A549 (cell line): ENCODE data around the gene SEMA5B. TPM values are rescaled to one million over a fixed set of nuclear protein-coding genes. Genes with fewer than 3 reads are reported as not detected.

Experiments used
- ATAC-seq, 2 experiments: fragments of 200-7000 bp in 1 of 2; fragments of >200 bp in 1 of 2; cut with Nextera tagmentation in 1 of 2; cut with Tn5 transposase in 1 of 2; 3 replicates each; pipeline versions ENCODE4 v1.8.0 to v1.9.1; 2018 to 2020; ENCODE audit warnings: mild to moderate bottlenecking in 1 of 2, moderate library complexity in 1 of 2
- CTCF ChIA-PET: fragments of 300-600 bp; sonication (Branson Sonifier 250); formaldehyde crosslinking; extraction: SDS; loops from one replicate; lab custom pipeline; 2021; ENCODE audit warnings: antibody characterized with exemption, inconsistent platforms; lab: Yijun Ruan, JAX
- POLR2A ChIA-PET: fragments of 350-600 bp; formaldehyde crosslinking; extraction: SDS; loops from one replicate; lab custom pipeline; 2021; ENCODE audit warnings: antibody characterized with exemption, inconsistent platforms; lab: Yijun Ruan, JAX
- DNase-seq, 2 experiments: peaks; one replicate each; pipeline versions ENCODE4 v3.0.0 to v3.0.0-alpha.2; 2011 to 2016; ENCODE audit warnings: low read depth in 1 of 2, low spot score in 1 of 2
- FAIRE-seq: peaks from 2 replicates; lab custom pipeline; 2011; peaks lifted over from hg19 to GRCh38; lab: Jason Lieb, UNC
- H3K27ac ChIP-seq, 2 experiments: fragments of >200 bp; sonication (Bioruptor Twin); formaldehyde crosslinking; 3 replicates each; pipeline ENCODE4 v1.5.1; 2016 to 2017
- H3K4me1 ChIP-seq: fragments of >200 bp; sonication (Bioruptor Twin); formaldehyde crosslinking; 3 replicates; pipeline ENCODE4 v1.6.1; 2016
- H3K4me2 ChIP-seq: fragments of >200 bp; sonication (Bioruptor Twin); formaldehyde crosslinking; 3 replicates; pipeline ENCODE4 v1.6.1; 2016
- H3K4me3 ChIP-seq: fragments of >200 bp; sonication (Bioruptor Twin); formaldehyde crosslinking; 3 replicates; pipeline ENCODE4 v1.5.1; 2016
- H3K9me3 ChIP-seq: fragments of >200 bp; sonication (Bioruptor Twin); formaldehyde crosslinking; 3 replicates; pipeline ENCODE4 v1.6.1; 2016
- BHLHE40 ChIP-seq: IDR thresholded peaks from 2 replicates; pipeline ENCODE4 v1.6.1; 2012; ENCODE audit warnings: low read depth, low read length, inconsistent platforms
- ELK1 ChIP-seq: fragments of 150-350 bp; IDR thresholded peaks from 2 replicates; pipeline ENCODE4 v1.6.1; 2014; ENCODE audit warnings: low read depth, mild to moderate bottlenecking, low read length
- ESRRA ChIP-seq: fragments of 150-350 bp; IDR thresholded peaks from 2 replicates; pipeline ENCODE4 v1.6.1; 2014; ENCODE audit warnings: mild to moderate bottlenecking, low read length, borderline replicate concordance
- FOSB ChIP-seq: fragments of 250-450 bp; sonication (Bioruptor Pico); IDR thresholded peaks from 2 replicates; pipeline ENCODE4 v1.5.0; 2020; ENCODE audit warnings: mild to moderate bottlenecking, moderate library complexity
- HDAC2 ChIP-seq: fragments of 200-600 bp; sonication (generic); IDR thresholded peaks from 2 replicates; pipeline ENCODE4 v1.6.1; 2016
- HMGXB4 ChIP-seq: fragments of 250-450 bp; sonication (Bioruptor Pico); IDR thresholded peaks from 2 replicates; pipeline ENCODE4 v1.5.0; 2021; ENCODE audit warnings: mild to moderate bottlenecking, moderate library complexity, borderline replicate concordance
- HOXB13 ChIP-seq: fragments of 250-450 bp; sonication (Bioruptor Pico); IDR thresholded peaks from 2 replicates; pipeline ENCODE4 v1.5.0; 2020; ENCODE audit warnings: low read depth, mild to moderate bottlenecking, moderate library complexity
- MAX ChIP-seq: IDR thresholded peaks from 2 replicates; pipeline ENCODE4 v1.6.1; 2012
- MAZ ChIP-seq: fragments of 150-350 bp; IDR thresholded peaks from 2 replicates; pipeline ENCODE4 v1.6.1; 2014; ENCODE audit warnings: antibody characterized with exemption, low read depth, low read length, borderline replicate concordance
- NPAS2 ChIP-seq: fragments of 250-450 bp; sonication (Bioruptor Pico); IDR thresholded peaks from 2 replicates; pipeline ENCODE4 v1.8.0; 2022; ENCODE audit warnings: mild to moderate bottlenecking, moderate library complexity, borderline replicate concordance
- PBX3 ChIP-seq: IDR thresholded peaks from 2 replicates; pipeline ENCODE4 v1.6.1; 2012
- TFCP2L1 ChIP-seq: fragments of 250-450 bp; sonication (Bioruptor Pico); IDR thresholded peaks from 2 replicates; pipeline ENCODE4 v1.5.0; 2021; ENCODE audit warnings: mild to moderate bottlenecking
- ZNF302 ChIP-seq: fragments of 250-450 bp; sonication (Bioruptor Pico); IDR thresholded peaks from 2 replicates; pipeline ENCODE4 v1.9.0; 2021; ENCODE audit warnings: inconsistent platforms, mild to moderate bottlenecking, moderate library complexity
- WGBS: methylation state at CpG from one replicate; pipeline ENCODE4 v1.1.6; 2017; ENCODE audit errors: missing lambda C conversion rate; 5-methylcytosine and 5-hydroxymethylcytosine counted together
- polyA plus RNA-seq, 4 experiments: library from polyadenylated mRNA; depleted of rRNA in 3 of 4; stranded (reverse); fragments of >200 nt; fragmentation: RNase III in 1 of 4; extraction: RNeasy Plus Mini Kit Qiagen cat#74134 plus additional on column Dnase treatment in 1 of 4; gene quantifications; 2 replicates in 3 of 4; 3 replicates in 1 of 4; pipeline ENCODE4 v1.2.3, GENCODE V29; 2011 to 2017

SEMA5B gene
- polyA plus RNA-seq, 2 of the 4 experiments (the other 2 are of a cell fraction) = 0.03 TPM; not detected in 1

GRCh38 chr3:122915300-122916055 is 112.1 kb downstream of the SEMA5B start:
- ATAC-seq (no peak), FAIRE-seq (no peak), DNase-seq (no peak)
- no peak for TF ChIP-seq HOXB13 (CRISPR knock-in tag)
- no peak for TF ChIP-seq HDAC2
- TF ChIP-seq NPAS2 (CRISPR knock-in tag) = no peak
- no peak for TF ChIP-seq FOSB (CRISPR knock-in tag)
- no peak for TF ChIP-seq ZNF302
- no peak for TF ChIP-seq PBX3
- no peak for TF ChIP-seq MAZ
- TF ChIP-seq TFCP2L1 (CRISPR knock-in tag) = no peak
- ChIA-PET POLR2A (no interaction called here), CTCF (interaction anchor here (1.4 kb wide), 1 partner anchor 28 kb away, joined by 3 read pairs; no protein-coding TSS in a partner anchor)
- Histone ChIP-seq H3K4me1 (no peaks in the 10 kb centered on the region), H3K27ac (no peak overlapping the region), H3K4me2 (no peak overlapping the region), H3K4me3 (no peak overlapping the region), H3K9me3 (no peaks in the 10 kb centered on the region)
- WGBS = 26% methylated on average over 14 of the region's 17 CpGs

GRCh38 chr3:122913539-122914100 is 113.9 kb downstream of the SEMA5B start:
- H3K4me2 ChIP-seq = no peak overlapping the region
- H3K4me1 ChIP-seq = no peaks in the 10 kb centered on the region
- no peak overlapping the region for H3K4me3 ChIP-seq
- no peak overlapping the region for H3K27ac ChIP-seq
- no peaks in the 10 kb centered on the region for H3K9me3 ChIP-seq
- ChIA-PET POLR2A (no interaction called here), CTCF (no interaction called here)
- FAIRE-seq (no peak), DNase-seq (no peak), ATAC-seq (no peak)
- 60% methylated on average over 16 of the region's 33 CpGs for WGBS
- TF ChIP-seq BHLHE40 (no peak), HMGXB4 (CRISPR knock-in tag) (no peak), ESRRA (no peak)

GRCh38 chr3:122912772-122913538 is 114.6 kb downstream of the SEMA5B start:
- no peak for FAIRE-seq
- POLR2A ChIA-PET = no interaction called here
- 81% methylated on average over 26 of the region's 76 CpGs for WGBS
- no peak overlapping the region for H3K4me2 ChIP-seq
- no peaks in the 10 kb centered on the region for H3K9me3 ChIP-seq
- no peak for TF ChIP-seq MAX
- no peak for TF ChIP-seq ELK1
- no peak for ATAC-seq
- no peak overlapping the region for H3K27ac ChIP-seq
- CTCF ChIA-PET = no interaction called here
- H3K4me3 ChIP-seq = no peak overlapping the region
- no peak for DNase-seq
- no peaks in the 10 kb centered on the region for H3K4me1 ChIP-seq
